Transverse colon (tissue), 4 donors: ENCODE measurements around the gene PLCL2. TPM values are rescaled to one million over a fixed set of nuclear protein-coding genes. Genes with fewer than 3 reads are reported as not detected.

Experiments used
- DNase-seq: peaks from one replicate; pipeline ENCODE4 v3.0.0-alpha.2; 2019
- H3K27ac ChIP-seq, 4 donors: fragments of 200-600 bp; sonication (generic); 2 replicates each; pipeline ENCODE4 v1.5.1; 2016 to 2018; ENCODE audit warnings: inconsistent platforms in 4 of 4
- H3K27me3 ChIP-seq: fragments of 200-600 bp; sonication (generic); 2 replicates; pipeline ENCODE4 v1.5.1; 2017; ENCODE audit warnings: inconsistent platforms
- H3K36me3 ChIP-seq, 4 donors: fragments of 200-600 bp; sonication (generic); 2 replicates each; pipeline ENCODE4 v1.5.1; 2017 to 2019; ENCODE audit warnings: inconsistent platforms in 4 of 4
- H3K4me1 ChIP-seq, 4 donors: fragments of 200-600 bp; sonication (generic); 2 replicates each; pipeline ENCODE4 v1.5.1; 2017 to 2020; ENCODE audit warnings: inconsistent platforms in 4 of 4
- H3K4me3 ChIP-seq, 4 donors: fragments of 200-600 bp; sonication (generic); 1 replicate in 1 of 4; 2 replicates in 3 of 4; pipeline versions ENCODE4 v1.5.1 to v1.6.1; 2017 to 2019; ENCODE audit warnings: inconsistent platforms in 4 of 4
- H3K9me3 ChIP-seq, 2 donors: fragments of 200-600 bp; sonication (generic); 2 replicates each; pipeline ENCODE4 v1.5.1; 2017 to 2019; ENCODE audit warnings: inconsistent platforms in 2 of 2
- EP300 ChIP-seq: sonication (generic); formaldehyde crosslinking; IDR thresholded peaks from one replicate; pipeline ENCODE4 v1.6.1; 2017; ENCODE audit warnings: antibody characterized with exemption, low read depth
- POLR2A ChIP-seq: fragments of 450-650 bp; IDR thresholded peaks from one replicate; pipeline ENCODE4 v1.6.1; 2016; ENCODE audit warnings: antibody characterized with exemption, mild to moderate bottlenecking, moderate library complexity
- POLR2AphosphoS5 ChIP-seq, 3 donors: sonication (generic); formaldehyde crosslinking; IDR thresholded peaks; one replicate each; pipeline ENCODE4 v1.6.1; 2016; ENCODE audit warnings: antibody characterized with exemption in 3 of 3
- WGBS, 2 donors: methylation state at CpG; one replicate each; pipeline ENCODE4 v1.1.5; 2018; ENCODE audit warnings: low coverage in 1 of 2; 5-methylcytosine and 5-hydroxymethylcytosine counted together
- in situ Hi-C, 4 donors: fragments of 200-750 bp; cut with MboI; loops; one replicate each; pipeline versions ENCODE4 v1.15.0 to v1.15.1; 2017; ENCODE audit warnings: low sequenced_read_pairs in 3 of 4, low pct_ligation_motif_present in 1 of 4, low pct_unique_long_range_greater_than_20kb in 1 of 4
- intact Hi-C: fragments of 100-400 bp; cut with DNase I; formaldehyde crosslinking; loops from one replicate; pipeline ENCODE4 v1.15.1; 2023; ENCODE audit warnings: low total_unique reads
- total RNA-seq, 4 donors: library from RNA; depleted of rRNA; stranded (reverse); fragments of >200 nt; gene quantifications; one replicate each; pipeline ENCODE4 v1.1.0, GENCODE V29; 2016
- TF ChIP-seq, protein P1 (sequence below), 5 experiments: fragments of 200-600 bp in 3 of 5; fragments of 450-650 bp in 2 of 5; sonication (generic) in 3 of 5; IDR thresholded peaks; 1 replicate in 2 of 5; 2 replicates in 3 of 5; pipeline ENCODE4 v1.5.1; 2016 to 2017; ENCODE audit warnings: antibody characterized with exemption in 5 of 5, inconsistent platforms in 3 of 5, mild to moderate bottlenecking in 2 of 5, moderate library complexity in 1 of 5

Gene PLCL2
- total RNA-seq, 4 donors from 2014 or later: 17.2 to 41.4 (median 35.9) TPM

DNA sequence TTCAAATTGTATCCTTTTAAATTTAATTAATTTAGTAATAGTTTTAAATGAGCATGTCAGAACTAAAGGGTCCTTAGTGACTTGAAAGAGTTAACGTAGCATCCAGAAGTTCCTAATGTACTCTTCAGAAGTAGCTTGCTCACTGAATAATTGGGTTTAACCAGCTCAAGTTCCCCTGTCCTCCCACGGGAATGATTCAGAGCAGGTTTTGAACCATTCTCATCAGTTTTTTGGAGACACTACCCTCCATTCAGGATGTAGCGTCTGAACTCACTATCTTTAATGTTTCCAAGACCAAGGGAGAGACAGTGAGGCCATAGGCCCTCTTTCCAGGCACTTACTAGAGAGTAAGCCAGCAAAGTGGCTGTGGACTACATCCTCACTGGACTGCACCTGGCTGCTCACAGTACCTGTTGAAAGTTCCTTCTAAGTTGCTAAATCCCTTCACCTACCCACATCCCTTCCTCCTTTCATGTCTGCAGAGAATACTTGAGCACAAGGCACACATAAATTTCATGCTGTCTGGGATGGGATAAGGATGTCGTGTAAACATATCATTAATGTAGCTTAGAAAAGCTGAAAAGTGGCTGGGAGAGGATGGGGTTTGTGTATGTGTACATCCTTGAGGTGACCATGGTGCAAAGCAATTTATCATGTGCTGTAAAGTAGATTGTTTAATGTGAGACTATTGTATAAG lies 146.3 kb downstream of the PLCL2 start:
- Histone ChIP-seq H3K27me3 (no peaks in the 10 kb centered on the region), H3K36me3 (no peaks in the 10 kb centered on the region), H3K4me1 (peaks cover 0 to 20% (median 5%) of the 10 kb centered on the region in 4 donors), H3K27ac (no peak overlapping the region), H3K4me3 (no peak overlapping the region), H3K9me3 (no peaks in the 10 kb centered on the region)
- TF ChIP-seq POLR2AphosphoS5 (IDR thresholded peaks at IDR 0.05): no peak
- TF ChIP-seq, protein P1, sequence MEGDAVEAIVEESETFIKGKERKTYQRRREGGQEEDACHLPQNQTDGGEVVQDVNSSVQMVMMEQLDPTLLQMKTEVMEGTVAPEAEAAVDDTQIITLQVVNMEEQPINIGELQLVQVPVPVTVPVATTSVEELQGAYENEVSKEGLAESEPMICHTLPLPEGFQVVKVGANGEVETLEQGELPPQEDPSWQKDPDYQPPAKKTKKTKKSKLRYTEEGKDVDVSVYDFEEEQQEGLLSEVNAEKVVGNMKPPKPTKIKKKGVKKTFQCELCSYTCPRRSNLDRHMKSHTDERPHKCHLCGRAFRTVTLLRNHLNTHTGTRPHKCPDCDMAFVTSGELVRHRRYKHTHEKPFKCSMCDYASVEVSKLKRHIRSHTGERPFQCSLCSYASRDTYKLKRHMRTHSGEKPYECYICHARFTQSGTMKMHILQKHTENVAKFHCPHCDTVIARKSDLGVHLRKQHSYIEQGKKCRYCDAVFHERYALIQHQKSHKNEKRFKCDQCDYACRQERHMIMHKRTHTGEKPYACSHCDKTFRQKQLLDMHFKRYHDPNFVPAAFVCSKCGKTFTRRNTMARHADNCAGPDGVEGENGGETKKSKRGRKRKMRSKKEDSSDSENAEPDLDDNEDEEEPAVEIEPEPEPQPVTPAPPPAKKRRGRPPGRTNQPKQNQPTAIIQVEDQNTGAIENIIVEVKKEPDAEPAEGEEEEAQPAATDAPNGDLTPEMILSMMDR (IDR thresholded peaks at IDR 0.05): no peak
- TF ChIP-seq EP300: no peak
- no peak for TF ChIP-seq POLR2A
- intact Hi-C loops (no loop called here), in situ Hi-C loops (loop anchor here in 1 of 4 donors (25.0 kb wide), 1 partner anchor 419 kb away; the partner anchor contains the start of gene DAZL)
- WGBS, 2 donors: 83 to 87% methylated on average over 3 to 4 of the region's 4 CpGs
- no peak for DNase-seq

DNA sequence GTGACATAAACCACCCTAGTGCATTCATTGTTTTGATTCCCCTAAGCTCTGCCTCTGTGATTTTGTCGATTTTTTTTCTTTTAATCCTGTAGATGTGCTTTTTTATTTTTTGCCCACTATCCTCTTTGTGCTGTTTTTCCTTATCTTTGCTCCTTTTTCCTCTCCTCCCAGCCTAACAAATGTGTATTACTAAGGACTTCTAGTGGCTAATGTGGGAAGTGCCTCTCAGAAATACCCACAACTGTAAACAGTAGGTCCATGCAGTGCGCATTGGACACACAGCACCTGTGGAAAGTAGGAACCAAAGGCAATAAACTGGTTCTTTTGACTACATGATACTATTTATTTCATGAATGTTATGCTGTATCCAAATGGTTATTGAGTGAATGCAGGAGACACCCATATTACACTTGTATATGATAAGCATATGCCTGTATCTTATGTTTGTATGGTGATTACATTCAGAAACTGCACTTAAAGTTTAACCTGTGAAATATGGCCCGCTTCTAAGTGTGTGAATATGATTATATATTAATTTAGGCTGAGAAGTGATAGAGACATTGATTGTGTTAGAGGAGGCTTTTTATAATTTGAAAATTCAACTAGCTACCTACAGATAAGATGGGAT lies 147.8 kb downstream of the PLCL2 start:
- Histone ChIP-seq H3K27ac (no peak overlapping the region), H3K27me3 (no peaks in the 10 kb centered on the region), H3K36me3 (no peaks in the 10 kb centered on the region), H3K9me3 (no peaks in the 10 kb centered on the region), H3K4me3 (no peak overlapping the region), H3K4me1 (peaks cover 0 to 20% (median 5%) of the 10 kb centered on the region in 4 donors)
- TF ChIP-seq, protein P1 (IDR thresholded peaks at IDR 0.05): peak; percentile 50 to 72 (median 64)
- TF ChIP-seq EP300 (no peak), POLR2A (no peak), POLR2AphosphoS5 (IDR thresholded peaks at IDR 0.05) (no peak)
- DNase-seq: no peak
- intact Hi-C loops (no loop called here), in situ Hi-C loops (loop anchor here in 1 of 4 donors (25.0 kb wide), 1 partner anchor 420 kb away; the partner anchor contains the start of gene DAZL)
- 40 to 48% methylated on average over 3 of the region's 3 CpGs for WGBS, 2 donors

DNA sequence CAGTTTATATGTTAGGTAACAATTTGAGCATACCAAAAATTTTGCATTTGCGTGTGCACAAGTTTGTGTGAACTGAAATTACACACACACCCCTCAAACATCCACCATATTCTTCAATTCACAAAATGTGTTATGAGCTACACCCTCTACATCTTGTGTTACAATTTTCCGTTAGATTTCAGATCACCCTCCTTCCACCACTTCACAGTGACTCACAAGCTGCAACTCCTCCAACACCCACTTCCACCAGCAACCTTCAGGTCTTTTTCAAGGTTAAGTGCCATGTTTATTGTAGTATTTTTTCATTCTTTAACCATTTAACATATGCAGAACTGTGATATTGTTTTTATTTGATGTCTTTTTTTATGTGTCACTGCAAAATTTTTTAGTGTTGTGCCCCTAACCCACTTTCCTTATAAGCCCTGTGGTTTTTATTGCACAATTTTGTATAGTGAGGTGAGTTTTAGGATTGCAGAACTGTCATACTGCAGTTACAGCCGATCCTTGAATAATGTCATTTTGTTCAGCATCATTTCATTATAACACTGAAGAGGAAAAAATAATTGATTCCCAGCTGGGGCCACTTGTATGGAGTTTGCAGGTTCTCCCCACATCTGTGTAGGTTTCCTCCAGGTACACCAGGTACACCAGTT lies 148.9 kb downstream of the PLCL2 start:
- TF ChIP-seq POLR2A: no peak
- TF ChIP-seq, protein P1 (IDR thresholded peaks at IDR 0.05): no peak
- TF ChIP-seq POLR2AphosphoS5 (IDR thresholded peaks at IDR 0.05): no peak
- TF ChIP-seq EP300: no peak
- in situ Hi-C loops: loop anchor here in 1 of 4 donors (25.0 kb wide), 1 partner anchor 421 kb away; the partner anchor contains the start of gene DAZL
- intact Hi-C loops: no loop called here
- H3K36me3 ChIP-seq: no peaks in the 10 kb centered on the region
- no peak overlapping the region for H3K4me3 ChIP-seq
- no peaks in the 10 kb centered on the region for H3K9me3 ChIP-seq
- H3K27ac ChIP-seq: no peak overlapping the region
- no peak for DNase-seq
- peaks cover 0 to 20% (median 5%) of the 10 kb centered on the region in 4 donors for H3K4me1 ChIP-seq
- H3K27me3 ChIP-seq: no peaks in the 10 kb centered on the region
- WGBS, 2 donors: 51 to 84% methylated on average over 3 of the region's 3 CpGs

DNA sequence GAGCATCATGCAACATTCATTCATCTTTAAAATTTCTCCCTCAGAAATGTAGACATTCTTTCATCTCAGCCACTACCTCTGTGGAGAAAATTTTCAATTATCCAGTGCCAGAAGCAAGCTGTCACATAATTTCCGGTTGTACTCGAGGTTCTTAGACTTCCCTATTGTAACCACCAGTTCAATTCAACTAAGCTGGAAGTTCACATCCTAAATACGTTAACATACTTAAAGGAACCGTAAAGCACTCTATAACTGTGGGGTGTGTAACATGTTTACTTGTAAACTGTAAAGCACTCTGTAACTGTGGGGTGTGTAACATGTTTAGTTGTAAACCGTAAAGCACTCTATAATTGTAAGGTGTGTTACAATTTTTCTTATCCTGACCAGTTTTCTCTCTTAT lies 150.3 kb downstream of the PLCL2 start:
- Histone ChIP-seq H3K4me1 (peaks cover 0 to 30% (median 10%) of the 10 kb centered on the region in 4 donors), H3K36me3 (no peaks in the 10 kb centered on the region), H3K9me3 (no peaks in the 10 kb centered on the region), H3K4me3 (no peak overlapping the region), H3K27ac (peak overlapping the region in 1 of 4 donors; percentile 44), H3K27me3 (no peaks in the 10 kb centered on the region)
- intact Hi-C loops: no loop called here
- in situ Hi-C loops: loop anchor here in 1 of 4 donors (25.0 kb wide), 1 partner anchor 423 kb away; the partner anchor contains the start of gene DAZL
- TF ChIP-seq POLR2A (no peak), POLR2AphosphoS5 (IDR thresholded peaks at IDR 0.05) (peak in 1 of 3 donors; percentile 15)
- TF ChIP-seq, protein P1 (IDR thresholded peaks at IDR 0.05): no peak
- 42 to 64% methylated on average over 2 to 5 of the region's 5 CpGs for WGBS, 2 donors
- DNase-seq: no peak
